Stimulated activated CD4-positive, alpha-beta T cell treated with anti-CD3 and anti-CD28 coated beads, Interleukin-1b, Interleukin-23, amount 100 ng/mL, for 1 hour (primary cell): ENCODE measurements around the gene TBXT.

ENCODE experiments used
- DNase-seq, 2 donors: peaks; one replicate each; pipeline ENCODE4 v3.0.0-alpha.2; 2020; ENCODE audit warnings: low read depth in 2 of 2

Gene TBXT

DNA sequence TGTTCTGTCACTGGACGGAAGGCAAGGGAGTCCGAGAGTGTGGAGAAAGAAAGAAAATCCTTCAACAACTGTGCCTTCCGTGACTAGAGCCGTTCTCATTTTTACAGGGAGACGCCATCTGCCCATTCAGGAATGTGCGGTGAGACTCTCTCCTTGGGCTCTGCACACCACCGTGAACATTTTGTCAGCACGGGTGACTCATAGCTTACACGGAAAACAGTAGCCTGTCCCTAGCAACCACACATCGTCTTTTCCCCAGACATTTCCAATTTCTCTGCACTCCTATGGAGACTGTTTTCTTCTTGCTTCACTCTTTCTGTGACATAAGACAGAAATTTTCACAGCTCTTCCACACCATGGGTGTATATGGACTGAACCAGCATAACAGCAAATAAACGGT lies 55.1 kb downstream of the TBXT start:
- DNase-seq: no peak

DNA sequence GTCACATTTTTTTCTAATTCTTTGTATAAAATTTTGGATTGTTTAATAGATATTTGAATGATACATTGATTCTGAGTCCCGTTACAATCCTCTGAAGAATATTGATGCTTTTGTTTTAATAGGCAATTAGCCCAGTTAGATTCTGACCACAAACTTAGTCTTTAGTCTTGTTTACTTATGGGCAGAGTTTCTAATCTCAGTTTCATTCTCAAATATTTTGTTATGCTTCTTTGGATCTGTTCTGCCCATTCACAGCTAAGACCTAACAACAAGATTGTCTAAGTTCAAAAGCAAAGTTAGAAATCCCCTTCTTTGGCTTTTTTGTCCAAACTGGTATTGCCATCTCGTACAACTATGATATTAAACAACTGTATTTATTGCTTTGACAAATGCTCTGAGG lies 58.0 kb downstream of the TBXT start:
- no peak for DNase-seq
